Measurements from ENCODE around the gene INTS1.

DNA sequence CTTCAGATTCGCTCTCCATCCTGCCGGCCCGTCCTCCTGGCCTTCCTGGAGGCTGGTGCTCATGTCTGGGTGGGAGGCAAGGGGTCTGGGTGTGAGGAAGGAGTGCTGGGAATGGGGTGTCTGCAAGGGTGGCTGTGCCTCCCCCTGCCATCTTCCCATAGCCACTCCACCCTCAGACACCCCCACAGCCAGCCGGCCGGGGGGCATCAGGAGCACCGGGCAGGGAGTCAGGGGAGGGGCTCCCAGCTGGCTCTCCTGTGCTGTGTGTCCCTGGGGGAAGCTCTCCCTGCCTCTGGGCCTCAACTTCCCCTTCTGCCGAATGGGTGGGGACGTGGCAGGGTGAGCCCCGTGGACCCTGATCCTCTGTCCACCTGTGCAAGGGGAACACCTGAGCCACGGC lies 63.6 kb downstream of the INTS1 start:
- TF ChIP-seq, protein P1, sequence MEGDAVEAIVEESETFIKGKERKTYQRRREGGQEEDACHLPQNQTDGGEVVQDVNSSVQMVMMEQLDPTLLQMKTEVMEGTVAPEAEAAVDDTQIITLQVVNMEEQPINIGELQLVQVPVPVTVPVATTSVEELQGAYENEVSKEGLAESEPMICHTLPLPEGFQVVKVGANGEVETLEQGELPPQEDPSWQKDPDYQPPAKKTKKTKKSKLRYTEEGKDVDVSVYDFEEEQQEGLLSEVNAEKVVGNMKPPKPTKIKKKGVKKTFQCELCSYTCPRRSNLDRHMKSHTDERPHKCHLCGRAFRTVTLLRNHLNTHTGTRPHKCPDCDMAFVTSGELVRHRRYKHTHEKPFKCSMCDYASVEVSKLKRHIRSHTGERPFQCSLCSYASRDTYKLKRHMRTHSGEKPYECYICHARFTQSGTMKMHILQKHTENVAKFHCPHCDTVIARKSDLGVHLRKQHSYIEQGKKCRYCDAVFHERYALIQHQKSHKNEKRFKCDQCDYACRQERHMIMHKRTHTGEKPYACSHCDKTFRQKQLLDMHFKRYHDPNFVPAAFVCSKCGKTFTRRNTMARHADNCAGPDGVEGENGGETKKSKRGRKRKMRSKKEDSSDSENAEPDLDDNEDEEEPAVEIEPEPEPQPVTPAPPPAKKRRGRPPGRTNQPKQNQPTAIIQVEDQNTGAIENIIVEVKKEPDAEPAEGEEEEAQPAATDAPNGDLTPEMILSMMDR (IDR thresholded peaks at IDR 0.05; ENCODE audit: poor library complexity, severe bottlenecking), result no peak
- TF ChIP-seq EP300 (conservative IDR thresholded peaks at IDR 0.05; ENCODE audit: poor library complexity, severe bottlenecking), result no peak
- no peak for TF ChIP-seq TAF1 (IDR thresholded peaks at IDR 0.05; ENCODE audit: low read depth)
- TF ChIP-seq, protein P2, sequence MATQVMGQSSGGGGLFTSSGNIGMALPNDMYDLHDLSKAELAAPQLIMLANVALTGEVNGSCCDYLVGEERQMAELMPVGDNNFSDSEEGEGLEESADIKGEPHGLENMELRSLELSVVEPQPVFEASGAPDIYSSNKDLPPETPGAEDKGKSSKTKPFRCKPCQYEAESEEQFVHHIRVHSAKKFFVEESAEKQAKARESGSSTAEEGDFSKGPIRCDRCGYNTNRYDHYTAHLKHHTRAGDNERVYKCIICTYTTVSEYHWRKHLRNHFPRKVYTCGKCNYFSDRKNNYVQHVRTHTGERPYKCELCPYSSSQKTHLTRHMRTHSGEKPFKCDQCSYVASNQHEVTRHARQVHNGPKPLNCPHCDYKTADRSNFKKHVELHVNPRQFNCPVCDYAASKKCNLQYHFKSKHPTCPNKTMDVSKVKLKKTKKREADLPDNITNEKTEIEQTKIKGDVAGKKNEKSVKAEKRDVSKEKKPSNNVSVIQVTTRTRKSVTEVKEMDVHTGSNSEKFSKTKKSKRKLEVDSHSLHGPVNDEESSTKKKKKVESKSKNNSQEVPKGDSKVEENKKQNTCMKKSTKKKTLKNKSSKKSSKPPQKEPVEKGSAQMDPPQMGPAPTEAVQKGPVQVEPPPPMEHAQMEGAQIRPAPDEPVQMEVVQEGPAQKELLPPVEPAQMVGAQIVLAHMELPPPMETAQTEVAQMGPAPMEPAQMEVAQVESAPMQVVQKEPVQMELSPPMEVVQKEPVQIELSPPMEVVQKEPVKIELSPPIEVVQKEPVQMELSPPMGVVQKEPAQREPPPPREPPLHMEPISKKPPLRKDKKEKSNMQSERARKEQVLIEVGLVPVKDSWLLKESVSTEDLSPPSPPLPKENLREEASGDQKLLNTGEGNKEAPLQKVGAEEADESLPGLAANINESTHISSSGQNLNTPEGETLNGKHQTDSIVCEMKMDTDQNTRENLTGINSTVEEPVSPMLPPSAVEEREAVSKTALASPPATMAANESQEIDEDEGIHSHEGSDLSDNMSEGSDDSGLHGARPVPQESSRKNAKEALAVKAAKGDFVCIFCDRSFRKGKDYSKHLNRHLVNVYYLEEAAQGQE (IDR thresholded peaks at IDR 0.05; ENCODE audit: borderline replicate concordance), result no peak
- TF ChIP-seq POLR2AphosphoS5 (IDR thresholded peaks at IDR 0.05), result no peak
